Smooth muscle cell (in vitro differentiated cells): Measurements from ENCODE around the gene BRIP1. TPM values are rescaled to one million over a fixed set of nuclear protein-coding genes. Genes with fewer than 3 reads are reported as not detected.

ENCODE experiments used
- DNase-seq: peaks from one replicate; lab custom pipeline; 2025; ENCODE audit not compliant: unreplicated experiment; lab: John Stamatoyannopoulos, UW
- H2AFZ ChIP-seq: fragments of 200-600 bp; sonication (generic); 2 replicates; pipeline ENCODE4 v1.6.0; 2016; ENCODE audit warnings: antibody characterized with exemption, low read depth, mild to moderate bottlenecking
- H3F3A ChIP-seq: fragments of 200-600 bp; sonication (generic); 2 replicates; pipeline ENCODE4 v1.6.0; 2017; ENCODE audit warnings: antibody characterized with exemption, low read depth
- H3K27ac ChIP-seq: fragments of 200-600 bp; sonication (generic); 2 replicates; pipeline ENCODE4 v1.5.1; 2016; ENCODE audit warnings: low read depth, mild to moderate bottlenecking
- H3K27me3 ChIP-seq: fragments of 200-600 bp; sonication (generic); 2 replicates; pipeline ENCODE4 v1.6.1; 2016; ENCODE audit warnings: low read depth, mild to moderate bottlenecking
- H3K36me3 ChIP-seq: fragments of 200-600 bp; sonication (generic); 2 replicates; pipeline ENCODE4 v1.5.1; 2016; ENCODE audit warnings: low read depth
- H3K4me1 ChIP-seq: fragments of 200-600 bp; sonication (generic); 2 replicates; pipeline ENCODE4 v1.5.1; 2016; ENCODE audit warnings: low read depth
- H3K4me2 ChIP-seq: fragments of 200-600 bp; sonication (generic); 2 replicates; pipeline ENCODE4 v1.6.0; 2016; ENCODE audit warnings: mild to moderate bottlenecking
- H3K4me3 ChIP-seq: fragments of 200-600 bp; sonication (generic); 2 replicates; pipeline ENCODE4 v1.5.1; 2016; ENCODE audit warnings: mild to moderate bottlenecking
- H3K79me2 ChIP-seq: fragments of 200-600 bp; sonication (generic); 2 replicates; pipeline ENCODE4 v1.6.0; 2016; ENCODE audit warnings: low read depth, mild to moderate bottlenecking
- H3K9ac ChIP-seq: fragments of 200-600 bp; sonication (generic); 2 replicates; pipeline ENCODE4 v1.6.0; 2016; ENCODE audit warnings: low read depth
- H3K9me3 ChIP-seq: fragments of 200-600 bp; sonication (generic); replicated peaks from 2 replicates; pipeline ENCODE4 v1.5.1; 2016; ENCODE audit warnings: low read depth
- H4K20me1 ChIP-seq: fragments of 200-600 bp; sonication (generic); 2 replicates; pipeline ENCODE4 v1.6.0; 2016; ENCODE audit warnings: low read depth
- WGBS: methylation state at CpG from one replicate; pipeline ENCODE4 v1.1.7; 2016; ENCODE audit warnings: low lambda C conversion rate; 5-methylcytosine and 5-hydroxymethylcytosine counted together
- polyA plus RNA-seq: library from polyadenylated mRNA; unstranded; fragments of >200 nt; fragmentation: Nextera tagmentation; extraction: Ambion mirVana; gene quantifications from 2 replicates; pipeline ENCODE4 v1.2.1, GENCODE V29; 2016
- total RNA-seq: library from RNA; depleted of rRNA; stranded (reverse); fragments of >200 nt; gene quantifications from 2 replicates; pipeline ENCODE4 v1.2.3, GENCODE V29; 2014
- TF ChIP-seq, protein P1 (sequence below): fragments of 200-600 bp; sonication (generic); IDR thresholded peaks from 2 replicates; pipeline ENCODE4 v1.5.1; 2017; ENCODE audit warnings: borderline replicate concordance, mild to moderate bottlenecking, antibody characterized with exemption; ENCODE audit not compliant: insufficient read depth, poor library complexity, severe bottlenecking

Gene BRIP1
- total and polyA plus RNA-seq, 2 experiments from 2014 or later: 0.71 to 9.1 TPM

DNA sequence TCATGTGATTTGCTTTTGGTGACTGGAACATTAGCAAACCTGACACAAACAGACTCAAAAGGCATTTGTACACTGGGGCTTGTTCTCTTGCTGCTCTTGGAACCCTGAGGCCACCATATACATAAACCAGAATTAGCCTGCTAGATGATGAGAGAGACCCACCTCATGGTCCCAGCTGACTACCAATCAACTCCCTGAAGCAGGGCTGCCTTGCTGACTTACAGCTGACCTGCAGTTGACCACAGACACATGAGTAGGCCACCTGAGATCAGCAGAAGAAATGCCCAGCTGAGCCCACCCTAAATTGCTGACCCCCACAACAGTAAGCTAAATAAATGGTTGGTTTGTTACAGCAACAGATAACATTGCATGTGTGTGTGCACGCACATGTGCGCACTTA, 28.7 kb downstream of the BRIP1 start:
- no peaks in the 10 kb centered on the region for H3K36me3 ChIP-seq
- no peak overlapping the region for H2AFZ ChIP-seq
- H3K27me3 ChIP-seq: no peaks in the 10 kb centered on the region
- WGBS: 96% methylated on average over 2 of the region's 2 CpGs
- TF ChIP-seq, protein P1, sequence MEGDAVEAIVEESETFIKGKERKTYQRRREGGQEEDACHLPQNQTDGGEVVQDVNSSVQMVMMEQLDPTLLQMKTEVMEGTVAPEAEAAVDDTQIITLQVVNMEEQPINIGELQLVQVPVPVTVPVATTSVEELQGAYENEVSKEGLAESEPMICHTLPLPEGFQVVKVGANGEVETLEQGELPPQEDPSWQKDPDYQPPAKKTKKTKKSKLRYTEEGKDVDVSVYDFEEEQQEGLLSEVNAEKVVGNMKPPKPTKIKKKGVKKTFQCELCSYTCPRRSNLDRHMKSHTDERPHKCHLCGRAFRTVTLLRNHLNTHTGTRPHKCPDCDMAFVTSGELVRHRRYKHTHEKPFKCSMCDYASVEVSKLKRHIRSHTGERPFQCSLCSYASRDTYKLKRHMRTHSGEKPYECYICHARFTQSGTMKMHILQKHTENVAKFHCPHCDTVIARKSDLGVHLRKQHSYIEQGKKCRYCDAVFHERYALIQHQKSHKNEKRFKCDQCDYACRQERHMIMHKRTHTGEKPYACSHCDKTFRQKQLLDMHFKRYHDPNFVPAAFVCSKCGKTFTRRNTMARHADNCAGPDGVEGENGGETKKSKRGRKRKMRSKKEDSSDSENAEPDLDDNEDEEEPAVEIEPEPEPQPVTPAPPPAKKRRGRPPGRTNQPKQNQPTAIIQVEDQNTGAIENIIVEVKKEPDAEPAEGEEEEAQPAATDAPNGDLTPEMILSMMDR: no peak
- no peak overlapping the region for H3K4me3 ChIP-seq
- H3K79me2 ChIP-seq: no peaks in the 10 kb centered on the region
- DNase-seq: no peak
- H3K9me3 ChIP-seq: no peaks in the 10 kb centered on the region
- no peaks in the 10 kb centered on the region for H4K20me1 ChIP-seq
- H3K4me2 ChIP-seq: no peak overlapping the region
- H3F3A ChIP-seq: no peaks in the 10 kb centered on the region
- no peak overlapping the region for H3K9ac ChIP-seq
- H3K27ac ChIP-seq: no peak overlapping the region
- H3K4me1 ChIP-seq: no peaks in the 10 kb centered on the region

DNA sequence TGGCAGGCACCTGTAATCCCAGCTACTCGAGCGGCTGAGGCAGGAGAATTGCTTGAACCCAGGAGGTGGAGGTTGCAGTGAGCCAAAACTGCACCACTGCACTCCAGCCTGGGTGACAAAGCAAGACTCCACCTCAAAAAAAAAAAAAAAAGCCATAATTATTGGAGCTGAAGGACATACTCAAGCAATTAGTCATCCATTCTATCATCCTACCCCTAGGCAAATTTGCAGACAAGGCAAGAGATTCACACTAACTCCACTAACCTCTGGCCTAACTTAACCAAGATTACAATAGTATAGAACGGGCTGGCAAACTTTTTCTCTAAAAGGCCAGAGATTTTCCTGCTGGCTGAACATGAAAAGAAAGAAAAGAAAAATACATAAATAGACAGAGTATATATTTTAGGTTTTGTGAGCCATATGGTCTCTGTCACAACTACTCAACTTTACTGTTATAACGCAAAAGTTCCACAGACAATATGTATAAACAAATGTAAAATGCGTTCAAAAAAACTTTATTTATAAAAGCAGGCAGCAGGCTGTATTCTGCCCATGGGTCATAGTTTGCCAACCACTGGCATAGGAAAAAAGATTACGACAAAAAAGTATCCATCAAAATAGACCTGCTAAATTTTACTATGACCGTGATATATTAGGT, 29.7 kb downstream of the BRIP1 start:
- H3K27me3 ChIP-seq: no peaks in the 10 kb centered on the region
- no peaks in the 10 kb centered on the region for H3K79me2 ChIP-seq
- H3K4me1 ChIP-seq: no peaks in the 10 kb centered on the region
- TF ChIP-seq, protein P1: no peak
- no peak overlapping the region for H2AFZ ChIP-seq
- no peaks in the 10 kb centered on the region for H4K20me1 ChIP-seq
- no peak for DNase-seq
- peak overlapping the region; percentile 20 for H3K27ac ChIP-seq
- H3K4me2 ChIP-seq: peak overlapping the region; percentile 12
- 83% methylated on average over 7 of the region's 7 CpGs for WGBS
- H3K9ac ChIP-seq: no peak overlapping the region
- H3F3A ChIP-seq: no peaks in the 10 kb centered on the region
- no peaks in the 10 kb centered on the region for H3K9me3 ChIP-seq
- H3K36me3 ChIP-seq: no peaks in the 10 kb centered on the region
- no peak overlapping the region for H3K4me3 ChIP-seq

DNA sequence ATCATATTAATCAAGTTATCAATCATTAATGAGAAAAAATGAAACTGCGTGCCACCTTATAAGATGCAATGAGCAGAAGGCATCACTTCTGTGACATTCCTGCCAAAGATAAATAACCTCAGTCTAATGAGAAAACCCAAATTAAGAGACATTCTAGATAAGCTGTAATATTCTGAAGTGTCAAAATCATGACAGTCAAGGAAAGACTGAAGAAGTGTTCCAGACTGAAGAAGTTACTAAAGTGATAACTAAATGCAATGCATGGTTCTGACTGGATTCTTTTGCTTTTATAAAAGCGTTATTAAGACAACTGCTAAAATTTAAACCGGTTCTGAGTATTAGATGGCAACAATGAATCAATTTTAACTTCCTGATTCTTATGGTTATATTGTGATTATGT, 30.9 kb downstream of the BRIP1 start:
- TF ChIP-seq, protein P1: no peak
- WGBS: 94% methylated on average over 3 of the region's 3 CpGs
- H4K20me1 ChIP-seq: no peaks in the 10 kb centered on the region
- no peak overlapping the region for H2AFZ ChIP-seq
- no peaks in the 10 kb centered on the region for H3K27me3 ChIP-seq
- H3K9ac ChIP-seq: no peak overlapping the region
- no peak overlapping the region for H3K4me3 ChIP-seq
- no peak overlapping the region for H3K4me2 ChIP-seq
- H3K36me3 ChIP-seq: peaks cover 5% of the 10 kb centered on the region
- no peak for DNase-seq
- no peak overlapping the region for H3K27ac ChIP-seq
- no peaks in the 10 kb centered on the region for H3K4me1 ChIP-seq
- H3F3A ChIP-seq: no peaks in the 10 kb centered on the region
- H3K9me3 ChIP-seq: no peaks in the 10 kb centered on the region
- no peaks in the 10 kb centered on the region for H3K79me2 ChIP-seq

DNA sequence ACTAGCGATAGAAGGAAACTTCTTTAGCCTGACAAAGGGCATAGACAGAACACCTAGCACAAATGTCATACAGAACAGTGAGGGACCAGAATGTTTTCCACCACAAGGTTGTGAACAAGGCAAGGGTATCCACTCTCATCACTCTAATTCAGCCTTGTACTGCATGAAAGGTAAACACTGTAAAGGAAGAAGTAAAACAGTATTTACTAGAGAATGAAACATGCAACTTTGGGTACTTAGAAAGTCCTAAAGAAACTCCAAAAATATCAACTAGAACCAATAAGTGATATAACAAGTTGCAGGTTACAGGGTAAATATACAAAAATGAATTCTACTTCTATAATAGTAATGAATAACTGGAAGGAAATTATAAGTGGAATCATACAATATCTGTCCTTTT, 32.2 kb downstream of the BRIP1 start:
- no peaks in the 10 kb centered on the region for H3K9me3 ChIP-seq
- DNase-seq: no peak
- H3K27ac ChIP-seq: no peak overlapping the region
- no peaks in the 10 kb centered on the region for H3K27me3 ChIP-seq
- peaks cover 5% of the 10 kb centered on the region for H3K36me3 ChIP-seq
- H2AFZ ChIP-seq: no peak overlapping the region
- H3K79me2 ChIP-seq: no peaks in the 10 kb centered on the region
- H3K9ac ChIP-seq: no peak overlapping the region
- H3F3A ChIP-seq: no peaks in the 10 kb centered on the region
- no peaks in the 10 kb centered on the region for H3K4me1 ChIP-seq
- 97% methylated on average over 1 of the region's 1 CpG for WGBS
- H4K20me1 ChIP-seq: no peaks in the 10 kb centered on the region
- H3K4me3 ChIP-seq: no peak overlapping the region
- H3K4me2 ChIP-seq: no peak overlapping the region
- TF ChIP-seq, protein P1: no peak
